Endothelial cell of umbilical vein (primary cell): ENCODE measurements around the gene PLXDC1. TPM values are rescaled to one million over a fixed set of nuclear protein-coding genes. Genes with fewer than 3 reads are reported as not detected.

Experiments used
- BruUV-seq: library from RNA; stranded (reverse); fragments of 400-500 nt; replicated peaks from 2 replicates; lab custom pipeline; 2021; lab: Mats Ljungman, UMichigan
- CTCF ChIA-PET: fragments of 300-600, 350-600 bp; sonication (Branson Sonifier 250); formaldehyde crosslinking; loops from one replicate; lab custom pipeline; 2021; ENCODE audit warnings: antibody characterized with exemption, inconsistent platforms; lab: Charles Lee
- POLR2A ChIA-PET: fragments of 300-600, 350-600 bp; sonication (Branson Sonifier 250); formaldehyde crosslinking; loops from one replicate; lab custom pipeline; 2021; ENCODE audit warnings: antibody characterized with exemption, inconsistent platforms; lab: Charles Lee
- DNase-seq: peaks from one replicate; pipeline ENCODE4 v3.0.0-alpha.2; 2011; ENCODE audit warnings: low read depth, low spot score
- FAIRE-seq: peaks from 2 replicates; lab custom pipeline; 2011; peaks lifted over from hg19 to GRCh38; lab: Jason Lieb, UNC
- H2AFZ ChIP-seq: 2 replicates; pipeline ENCODE4 v1.6.0; 2012; ENCODE audit warnings: low read depth, low read length, control low read depth, inconsistent platforms
- H3K27ac ChIP-seq: 2 replicates; pipeline ENCODE4 v1.5.1; 2011; ENCODE audit warnings: low read depth, mild to moderate bottlenecking, control low read depth, low read length, moderate library complexity; ENCODE audit not compliant: insufficient read depth
- H3K27me3 ChIP-seq, 2 experiments: 2 replicates each; pipeline versions ENCODE4 v1.6.0 to v1.6.1; 2011; ENCODE audit warnings: low read length in 2 of 2, mixed read lengths in 1 of 2; ENCODE audit not compliant: control insufficient read depth in 2 of 2, insufficient read depth in 2 of 2
- H3K36me3 ChIP-seq, 2 experiments: 2 replicates in 1 of 2; 3 replicates in 1 of 2; pipeline ENCODE4 v1.5.1; 2011; ENCODE audit warnings: low read length in 2 of 2, mild to moderate bottlenecking in 1 of 2, moderate library complexity in 1 of 2; ENCODE audit not compliant: control insufficient read depth in 2 of 2, insufficient read depth in 2 of 2; ENCODE audit errors: extremely low read depth in 1 of 2
- H3K4me1 ChIP-seq: 3 replicates; pipeline ENCODE4 v1.5.1; 2011; ENCODE audit warnings: mild to moderate bottlenecking, low read length; ENCODE audit not compliant: control insufficient read depth, insufficient read depth; ENCODE audit errors: extremely low read depth
- H3K4me2 ChIP-seq: 2 replicates; pipeline ENCODE4 v1.6.1; 2011; ENCODE audit warnings: low read length, control low read depth, mixed read lengths; ENCODE audit not compliant: insufficient read depth
- H3K4me3 ChIP-seq, 3 experiments: fragments of 200-600 bp in 1 of 3; sonication (generic), shearing (Covaris generic) in 1 of 3; replicated peaks in 1 of 3; 2 replicates each; pipeline ENCODE4 v1.5.1; 2011 to 2016; ENCODE audit warnings: control low read depth in 3 of 3, low read length in 3 of 3, mild to moderate bottlenecking in 2 of 3, inconsistent platforms in 1 of 3, low read depth in 1 of 3, moderate library complexity in 1 of 3; ENCODE audit not compliant: insufficient read depth in 1 of 3
- H3K79me2 ChIP-seq: 2 replicates; pipeline ENCODE4 v1.6.0; 2012; ENCODE audit warnings: low read length, inconsistent platforms; ENCODE audit not compliant: control insufficient read depth, insufficient read depth
- H3K9ac ChIP-seq: replicated peaks from 2 replicates; pipeline ENCODE3; 2011; ENCODE audit warnings: low read length, control low read depth; ENCODE audit not compliant: insufficient read depth; ENCODE audit errors: extremely low read depth
- H3K9me1 ChIP-seq: replicated peaks from 3 replicates; pipeline ENCODE4 v1.6.0; 2011; ENCODE audit warnings: mild to moderate bottlenecking, low read length; ENCODE audit not compliant: control insufficient read depth, insufficient read depth; ENCODE audit errors: extremely low read depth
- H3K9me3 ChIP-seq: replicated peaks from 2 replicates; pipeline ENCODE4 v1.5.1; 2012; ENCODE audit warnings: low read length, inconsistent platforms; ENCODE audit not compliant: control insufficient read depth, insufficient read depth
- H4K20me1 ChIP-seq: replicated peaks from 2 replicates; pipeline ENCODE3; 2011; ENCODE audit warnings: mild to moderate bottlenecking, low read length; ENCODE audit not compliant: control insufficient read depth, insufficient read depth; ENCODE audit errors: extremely low read depth
- CTCF ChIP-seq, 2 donors: IDR thresholded peaks; 1 replicate in 1 of 2; 2 replicates in 1 of 2; pipeline ENCODE4 v1.5.1; 2011; ENCODE audit warnings: low read length in 2 of 2, mild to moderate bottlenecking in 2 of 2, moderate library complexity in 2 of 2, control low read depth in 1 of 2, inconsistent platforms in 1 of 2, low read depth in 1 of 2; ENCODE audit not compliant: insufficient read depth in 1 of 2; ENCODE audit errors: extremely low read depth in 1 of 2
- EZH2 ChIP-seq: IDR thresholded peaks from 2 replicates; pipeline ENCODE4 v1.6.1; 2012; ENCODE audit warnings: borderline replicate concordance, low read depth, mild to moderate bottlenecking, moderate library complexity, low read length, inconsistent platforms; ENCODE audit not compliant: severe bottlenecking
- FOS ChIP-seq: IDR thresholded peaks from 2 replicates; pipeline ENCODE4 v1.6.1; 2011; ENCODE audit warnings: mild to moderate bottlenecking, low read length, moderate library complexity, borderline replicate concordance; ENCODE audit not compliant: insufficient read depth
- GATA2 ChIP-seq: IDR thresholded peaks from 2 replicates; pipeline ENCODE4 v1.7.0; 2011; ENCODE audit warnings: low read depth, mild to moderate bottlenecking, moderate library complexity, mixed read lengths, low read length; ENCODE audit not compliant: insufficient read length, insufficient read depth
- JUN ChIP-seq: IDR thresholded peaks from 2 replicates; pipeline ENCODE4 v1.6.1; 2011; ENCODE audit warnings: borderline replicate concordance, low read depth; ENCODE audit not compliant: insufficient read length, insufficient read depth
- MAX ChIP-seq: IDR thresholded peaks from 2 replicates; pipeline ENCODE4 v1.6.1; 2011; ENCODE audit not compliant: insufficient read depth, insufficient read length
- MYC ChIP-seq: IDR thresholded peaks from one replicate; pipeline ENCODE4 v1.6.1; 2011; ENCODE audit warnings: mild to moderate bottlenecking, low read depth, low read length
- POLR2A ChIP-seq: IDR thresholded peaks from 2 replicates; pipeline ENCODE4 v1.6.1; 2012; ENCODE audit warnings: low read depth, mild to moderate bottlenecking, control low read depth, low read length
- POLR2AphosphoS5 ChIP-seq: IDR thresholded peaks from 2 replicates; pipeline ENCODE4 v1.6.1; 2012; ENCODE audit warnings: low read depth, mild to moderate bottlenecking, control low read depth, low read length, moderate library complexity; ENCODE audit not compliant: insufficient read depth
- dilution Hi-C: fragments of 300-500 bp; cut with MboI; formaldehyde crosslinking; loops from one replicate; pipeline ENCODE4 v1.15.0; 2019; ENCODE audit warnings: low sequenced_read_pairs; ENCODE audit not compliant: extremely low pct_ligation_motif_present
- intact Hi-C: fragments of 100-400 bp; cut with micrococcal nuclease; formaldehyde crosslinking; loops from one replicate; pipeline ENCODE4 v1.10.0; 2022
- polyA plus RNA-seq, 4 experiments: library from polyadenylated mRNA; depleted of rRNA in 3 of 4; stranded (reverse) in 3 of 4; unstranded in 1 of 4; fragments of >200 nt; gene quantifications; 2 replicates each; pipeline versions ENCODE4 v1.2.1 to v1.2.3, GENCODE V29; 2011 to 2012; ENCODE audit warnings: missing spikeins in 1 of 4
- total RNA-seq: library from RNA; stranded (reverse); gene quantifications from 2 replicates; pipeline ENCODE4 v1.2.3, GENCODE V29; 2021

The PLXDC1 gene
- total and polyA plus RNA-seq, 2 donors (not counting 3 experiments of a cell fraction or from before 2014, with no cell fraction given), result 0.03 TPM; not detected in 1

- Histone ChIP-seq H2AFZ (no peak overlapping the region), H3K36me3 (no peaks in the 10 kb centered on the region), H4K20me1 (no peaks in the 10 kb centered on the region), H3K9me1 (no peaks in the 10 kb centered on the region), H3K9me3 (no peaks in the 10 kb centered on the region), H3K9ac (no peak overlapping the region), H3K27me3 (peaks cover 3 to 5% of the 10 kb centered on the region in 2 experiments), H3K79me2 (no peaks in the 10 kb centered on the region), H3K27ac (no peak overlapping the region), H3K4me1 (no peaks in the 10 kb centered on the region), H3K4me3 (no peak overlapping the region), H3K4me2 (no peak overlapping the region)
- dilution Hi-C loops (no loop called here), intact Hi-C loops (no loop called here)
- BruUV-seq, result no TSS peak
- no peak for DNase-seq
- ChIA-PET POLR2A (no interaction called here), CTCF (interaction anchor here (1.2 to 14.1 kb wide), 2 partner anchors 24 to 157 kb away, joined by 4 to 550 read pairs; no protein-coding TSS in a partner anchor)
- TF ChIP-seq POLR2AphosphoS5 (no peak), EZH2 (no peak), MYC (no peak), POLR2A (no peak), FOS (no peak), MAX (no peak), JUN (no peak)
- FAIRE-seq, result no peak
Observed at GRCh38 chr17:39141294-39141693, 10.1 kb downstream of the PLXDC1 start.

- Histone ChIP-seq H3K9me3 (no peaks in the 10 kb centered on the region), H3K27ac (no peak overlapping the region), H4K20me1 (no peaks in the 10 kb centered on the region), H2AFZ (no peak overlapping the region), H3K9ac (no peak overlapping the region), H3K4me3 (no peak overlapping the region), H3K27me3 (peaks cover 5% of the 10 kb centered on the region in 2 experiments), H3K36me3 (no peaks in the 10 kb centered on the region), H3K79me2 (no peaks in the 10 kb centered on the region), H3K9me1 (no peaks in the 10 kb centered on the region), H3K4me2 (no peak overlapping the region), H3K4me1 (no peaks in the 10 kb centered on the region)
- TF ChIP-seq POLR2A, result no peak
- TF ChIP-seq POLR2AphosphoS5, result no peak
- no peak for TF ChIP-seq MAX
- TF ChIP-seq GATA2, result no peak
- TF ChIP-seq EZH2, result no peak
- TF ChIP-seq MYC, result no peak
- TF ChIP-seq FOS, result no peak
- TF ChIP-seq JUN, result no peak
- TF ChIP-seq CTCF (IDR thresholded peaks at IDR 0.05; ENCODE audit: extremely low read depth in 1 of 2, insufficient read depth in 1 of 2, low read depth in 1 of 2, low read length in 2 of 2), result no peak
- no peak for DNase-seq
- dilution Hi-C loops, result no loop called here
- ChIA-PET POLR2A (no interaction called here), CTCF (interaction anchor here (0.7 to 1.4 kb wide), 2 partner anchors 21 to 157 kb away, joined by 3 read pairs; no protein-coding TSS in a partner anchor)
- no TSS peak for BruUV-seq
- intact Hi-C loops, result no loop called here
- FAIRE-seq, result no peak
Observed at GRCh38 chr17:39139561-39139960, 11.9 kb downstream of the PLXDC1 start.
